ENCODE measurements around the gene IMP4. TPM values are rescaled to one million over a fixed set of nuclear protein-coding genes. Genes with fewer than 3 reads are reported as not detected.

Gene IMP4
- total RNA-seq, 1 experiment from 2014 or later = 101 TPM

- H4K8ac ChIP-seq (replicated peaks; ENCODE audit: insufficient read length, low read depth, low read length) = no peak overlapping the region
- H3K18ac ChIP-seq (ENCODE audit: insufficient read length, low read depth, low read length) = no peak overlapping the region
- H3K14ac ChIP-seq (ENCODE audit: insufficient read depth, low read length) = no peak overlapping the region
- Mint-ChIP-seq H3K27ac (no peak overlapping the region), H3K4me3 (no peak overlapping the region), H3K4me1 (peaks cover 5 to 6% of the 10 kb centered on the region in 2 experiments; a peak in 3 of 4 replicates), H3K36me3 (ENCODE audit: insufficient read depth in 1 of 3, low read depth in 3 of 3) (peaks cover 0 to 7% (median 0%) of the 10 kb centered on the region in 3 experiments; a peak in 3 of 7 replicates), H3K9me3 (peaks cover 2 to 3% of the 10 kb centered on the region in 2 experiments; a peak in 3 of 5 replicates), H3K27me3 (ENCODE audit: low read depth) (peaks cover 20% of the 10 kb centered on the region)
- no peak overlapping the region for H2BK120ac ChIP-seq (ENCODE audit: low read depth, low read length, poor library complexity, severe bottlenecking)
- H3K56ac ChIP-seq (ENCODE audit: insufficient read length, low read depth, low read length) = no peak overlapping the region
- H2BK15ac ChIP-seq (ENCODE audit: low read depth, low read length) = no peak overlapping the region
- no peaks in the 10 kb centered on the region for H3K4me1 ChIP-seq (ENCODE audit: insufficient read depth, low read length)
- no peak overlapping the region for H3K23ac ChIP-seq (ENCODE audit: insufficient read length, low read depth, low read length)
- H3K79me1 ChIP-seq (ENCODE audit: insufficient read depth, low read depth, low read length, poor library complexity, severe bottlenecking) = no peaks in the 10 kb centered on the region
- H2BK12ac ChIP-seq (ENCODE audit: insufficient read length, low read depth, low read length) = no peak overlapping the region
- no peaks in the 10 kb centered on the region for H3K79me2 ChIP-seq (ENCODE audit: insufficient read depth, low read length)
- no peak overlapping the region for H4K91ac ChIP-seq (ENCODE audit: insufficient read length, low read depth, low read length)
- no peak overlapping the region for H2BK20ac ChIP-seq (ENCODE audit: low read depth, low read length, poor library complexity, severe bottlenecking)
- H4K5ac ChIP-seq (ENCODE audit: insufficient read length, low read depth, low read length) = no peak overlapping the region
- H2AFZ ChIP-seq (ENCODE audit: low read length) = no peak overlapping the region
- no peak overlapping the region for H3K4me2 ChIP-seq (ENCODE audit: insufficient read depth, insufficient read length, low read length)
- no peaks in the 10 kb centered on the region for H3K9me3 ChIP-seq (ENCODE audit: control insufficient read depth, low read depth, low read length)
- no CpG with 5 or more reads among the region's 5 CpGs for WGBS (ENCODE audit: extremely low coverage, insufficient read length, low lambda C conversion rate)
- no peak for TF ChIP-seq CTCF (conservative IDR thresholded peaks at IDR 0.05)
- no peak overlapping the region for H3K4ac ChIP-seq (ENCODE audit: low read depth, low read length)
- H2BK5ac ChIP-seq (ENCODE audit: insufficient read length, low read length) = no peak overlapping the region
- H3K9ac ChIP-seq (ENCODE audit: extremely low read depth, insufficient read length, low read length) = no peak overlapping the region
- no peak for DNase-seq
- H3K27ac ChIP-seq (ENCODE audit: insufficient read length, low read depth, low read length) = no peak overlapping the region
- H3T11ph ChIP-seq (ENCODE audit: low read length) = no peak overlapping the region
- no peaks in the 10 kb centered on the region for H4K20me1 ChIP-seq (ENCODE audit: control insufficient read depth, insufficient read depth, insufficient read length)
- no peak overlapping the region for H2AK5ac ChIP-seq (ENCODE audit: insufficient read length, low read length)
- no peaks in the 10 kb centered on the region for H3K23me2 ChIP-seq (ENCODE audit: insufficient read length, low read depth, low read length, poor library complexity, severe bottlenecking)
- peaks cover 5% of the 10 kb centered on the region; the same call in 1 of the 2 replicates for H3K27me3 ChIP-seq (ENCODE audit: insufficient read depth, low read length)
Observed at GRCh38 chr2:130359466-130359865, 16.8 kb downstream of the IMP4 start.

All from H9 (cell line).